Hematopoietic multipotent progenitor cell treated with erythropoietin and hydrocortisone succinate and interleukin-3 and kit ligand, for 17 days (in vitro differentiated cells): ENCODE data around the gene SORCS2.

Source experiments
- DNase-seq: peaks from one replicate; pipeline ENCODE4 v3.0.0-alpha.2; 2015; ENCODE audit warnings: low spot score

Gene SORCS2

GRCh38 chr4:7668826-7669225, 476.5 kb downstream of the SORCS2 start:
- DNase-seq: no peak

DNA sequence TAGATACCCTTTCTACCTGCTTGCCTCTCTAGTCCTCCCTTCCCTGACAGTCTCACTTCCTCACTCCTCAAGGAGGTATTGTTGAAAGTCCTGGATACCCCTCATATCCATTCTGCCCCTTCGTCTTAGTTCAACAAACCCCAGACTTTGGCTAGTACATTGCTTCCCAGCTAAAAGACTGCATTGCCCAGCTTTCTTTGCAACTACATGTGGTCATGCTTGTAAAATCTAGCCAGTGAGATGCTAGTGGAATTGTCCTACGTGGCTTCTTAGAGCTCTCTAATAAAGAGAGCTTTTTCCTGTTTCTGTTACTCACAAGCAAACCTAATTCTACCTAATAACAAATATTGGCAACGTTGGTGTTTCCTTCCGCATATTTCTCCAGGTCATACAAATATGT, 480.3 kb downstream of the SORCS2 start:
- no peak for DNase-seq

DNA sequence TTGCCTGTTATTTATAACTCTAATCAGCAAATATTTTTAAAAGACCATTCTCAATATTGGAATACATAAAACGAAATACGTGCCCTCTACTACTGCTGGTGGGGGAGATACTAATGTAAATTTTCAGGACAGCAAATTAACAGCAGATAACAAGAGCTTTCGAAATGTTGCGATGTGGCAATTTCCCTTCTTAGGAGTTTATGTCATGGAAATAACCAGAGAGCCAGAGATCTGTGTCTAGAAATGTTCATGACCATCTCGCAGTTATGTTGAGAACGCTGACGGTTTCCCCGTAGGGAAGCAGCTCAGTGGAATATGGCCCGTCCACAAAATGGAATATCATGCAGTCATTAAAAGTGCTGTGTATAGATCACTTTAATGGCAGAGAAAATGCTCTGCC, 480.8 kb downstream of the SORCS2 start:
- DNase-seq: no peak

- no peak for DNase-seq
These were observed 482.4 kb downstream of the SORCS2 start for GRCh38 chr4:7674706-7675105.

DNA sequence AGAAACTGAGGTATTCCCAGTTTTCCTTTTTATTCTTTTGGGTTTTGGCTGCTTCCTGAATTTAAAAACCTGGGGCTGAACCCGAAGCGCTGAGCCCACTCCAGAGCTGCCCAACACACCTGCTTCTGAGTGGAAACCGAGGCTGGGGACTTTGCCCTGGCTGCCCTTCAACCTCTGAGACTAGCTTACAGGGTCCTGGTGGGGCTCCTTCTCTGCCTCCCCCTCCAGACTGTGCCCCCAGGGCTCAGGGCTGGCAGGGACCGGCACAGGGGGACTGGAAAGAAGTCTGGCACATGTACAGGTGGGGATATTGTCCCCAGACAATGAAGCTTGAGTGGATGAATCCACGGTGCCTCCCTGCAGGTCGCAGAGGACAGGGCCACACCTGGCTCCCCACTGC, 482.8 kb downstream of the SORCS2 start:
- DNase-seq: no peak

GRCh38 chr4:7675612-7676320, 483.4 kb downstream of the SORCS2 start:
- DNase-seq: no peak

- DNase-seq: no peak
These were observed 484.1 kb downstream of the SORCS2 start for GRCh38 chr4:7676398-7676922.

GRCh38 chr4:7677086-7677485, 484.7 kb downstream of the SORCS2 start:
- DNase-seq: no peak

DNA sequence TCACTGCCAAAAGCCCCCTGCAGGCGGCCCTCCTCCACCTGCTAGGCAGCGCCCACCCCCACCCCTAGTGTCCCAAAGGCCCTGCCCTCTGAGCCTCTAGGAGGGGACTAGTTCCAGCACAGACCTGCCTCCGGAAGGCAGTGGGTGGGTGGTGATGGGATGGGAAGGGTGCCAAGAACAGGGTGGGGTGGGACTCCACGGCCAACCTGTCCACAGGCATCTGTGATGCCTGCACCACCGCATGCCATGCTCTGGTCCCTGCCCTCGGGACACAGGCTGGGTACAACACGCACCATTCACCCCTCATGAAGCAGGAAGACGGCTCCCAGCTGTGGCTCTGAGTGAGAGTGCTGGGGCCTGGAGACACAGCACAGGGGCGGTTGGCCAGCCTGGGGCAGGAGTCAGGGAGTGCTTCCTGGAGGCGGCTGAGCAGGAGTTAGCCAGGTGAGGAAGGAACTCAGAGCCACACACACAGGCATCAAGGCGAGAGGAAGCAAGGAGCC, 485.5 kb downstream of the SORCS2 start:
- DNase-seq: no peak

GRCh38 chr4:7678318-7678852, 486.0 kb downstream of the SORCS2 start:
- DNase-seq: no peak

GRCh38 chr4:7679406-7680040, 487.2 kb downstream of the SORCS2 start:
- no peak for DNase-seq

DNA sequence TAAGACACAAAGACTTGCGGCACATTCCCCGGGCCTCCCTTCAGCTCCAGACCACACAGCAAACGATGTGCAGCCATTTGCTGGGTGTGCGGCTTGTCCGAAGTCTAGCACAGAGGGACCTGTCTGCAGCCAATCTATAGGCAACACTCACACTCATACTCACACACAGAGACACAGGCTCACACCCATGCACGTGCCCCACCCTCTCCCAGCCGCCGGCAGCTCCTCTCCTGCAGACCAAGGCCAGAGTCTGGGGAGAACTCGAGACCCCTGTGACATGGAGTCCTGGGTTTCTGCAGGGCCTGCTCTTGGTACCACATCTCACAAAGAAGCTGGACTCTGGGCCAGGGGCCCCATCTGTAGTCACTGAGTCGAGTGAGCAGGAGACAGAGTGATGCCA, 487.8 kb downstream of the SORCS2 start:
- no peak for DNase-seq

DNA sequence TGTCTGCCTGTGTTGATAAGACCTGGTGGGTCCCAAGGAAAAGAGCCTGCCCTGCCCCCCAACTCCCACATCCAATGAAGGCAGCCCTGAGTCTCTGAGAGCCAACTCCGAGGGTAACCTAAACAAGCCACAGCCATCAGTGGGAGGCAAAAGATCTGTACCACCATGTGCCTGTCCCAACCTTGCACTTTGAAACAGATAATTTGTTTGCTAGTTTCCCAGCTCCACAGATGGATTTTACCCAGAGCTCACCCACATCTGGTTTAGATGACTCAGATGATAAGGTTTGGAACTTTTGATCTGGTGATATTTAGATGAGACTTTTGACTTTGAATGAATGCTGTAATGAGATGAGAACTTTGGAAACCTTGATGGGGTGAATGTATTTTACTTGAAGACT, 488.4 kb downstream of the SORCS2 start:
- no peak for DNase-seq

GRCh38 chr4:7683126-7683703, 490.9 kb downstream of the SORCS2 start:
- DNase-seq: no peak

DNA sequence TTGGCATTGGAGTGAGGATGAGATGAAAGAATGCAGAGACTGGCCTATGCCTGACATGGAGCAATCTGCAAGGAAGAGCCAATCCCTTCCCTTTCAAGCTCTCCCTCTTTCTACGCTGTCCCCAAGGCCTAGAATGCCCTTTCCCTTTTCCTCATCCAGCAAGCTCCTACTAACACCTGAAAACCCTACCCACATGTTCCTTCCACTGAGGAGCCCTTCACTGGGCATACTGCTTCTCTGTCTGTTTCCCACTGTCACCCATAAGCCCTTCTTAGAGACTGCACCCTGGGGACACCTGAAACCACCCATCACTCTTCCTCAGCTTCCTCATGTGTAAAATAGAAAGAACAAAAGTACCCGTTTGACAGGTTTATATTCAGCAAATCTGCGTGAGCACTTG, 492.0 kb downstream of the SORCS2 start:
- DNase-seq: no peak

DNA sequence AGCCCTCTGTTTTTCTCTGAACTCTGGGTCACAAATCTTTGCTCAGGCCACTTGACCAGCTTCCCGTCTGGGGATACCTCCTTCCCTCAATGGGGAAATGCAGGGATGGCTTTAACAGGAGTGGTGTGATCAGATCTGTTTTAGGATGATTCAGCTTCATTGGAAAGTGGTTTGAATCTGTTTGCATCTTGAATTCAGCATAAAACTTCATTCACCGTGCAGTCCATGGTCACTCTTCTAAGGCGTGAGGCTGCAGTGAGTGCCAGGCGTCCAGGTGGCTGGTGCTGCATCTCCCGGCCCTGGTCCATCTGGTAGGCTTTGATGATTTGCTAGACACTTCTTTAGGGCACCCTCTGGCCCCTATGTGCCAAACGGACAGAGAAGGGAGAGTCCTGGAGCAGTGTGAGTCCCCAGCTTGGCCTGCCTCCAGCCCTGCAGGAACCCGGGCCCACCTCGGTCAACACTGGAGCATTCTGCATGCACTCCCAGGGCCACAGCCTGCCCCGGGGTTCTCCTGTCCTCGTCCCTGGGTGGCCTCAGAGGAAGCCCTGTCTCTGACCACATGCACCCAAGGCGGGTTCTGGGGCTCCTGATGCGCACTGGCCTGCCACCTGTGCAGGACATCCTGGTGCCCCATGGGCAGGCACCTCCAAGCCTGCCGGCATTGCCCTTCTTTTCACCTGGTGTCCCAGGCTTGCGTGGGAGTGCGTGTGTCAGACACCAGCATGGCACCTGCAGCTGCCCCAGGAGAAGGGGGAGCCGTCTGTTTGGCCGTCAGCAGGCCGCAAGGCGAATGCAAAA, 493.9 kb downstream of the SORCS2 start:
- DNase-seq: no peak

- no peak for DNase-seq
These were observed 494.7 kb downstream of the SORCS2 start for GRCh38 chr4:7687006-7687405.

DNA sequence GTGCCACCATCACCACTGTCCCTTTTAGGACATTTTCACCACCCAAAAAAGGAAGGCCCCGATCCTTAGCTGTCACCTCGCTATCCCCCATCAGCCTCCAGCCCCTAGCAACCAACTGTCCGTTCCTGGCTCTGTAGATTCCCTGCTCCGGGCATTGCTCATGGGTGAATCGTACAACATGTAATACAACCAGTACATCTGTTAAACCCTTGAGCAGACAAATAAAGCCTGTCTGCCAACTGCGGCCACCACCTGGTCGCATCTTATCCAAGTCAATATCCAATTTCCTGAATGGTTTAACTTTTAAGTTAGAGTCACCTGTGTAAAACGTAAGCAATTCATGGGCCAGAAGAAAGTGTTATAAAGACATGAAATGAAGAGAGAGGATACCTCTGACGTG, 495.5 kb downstream of the SORCS2 start:
- no peak for DNase-seq

DNA sequence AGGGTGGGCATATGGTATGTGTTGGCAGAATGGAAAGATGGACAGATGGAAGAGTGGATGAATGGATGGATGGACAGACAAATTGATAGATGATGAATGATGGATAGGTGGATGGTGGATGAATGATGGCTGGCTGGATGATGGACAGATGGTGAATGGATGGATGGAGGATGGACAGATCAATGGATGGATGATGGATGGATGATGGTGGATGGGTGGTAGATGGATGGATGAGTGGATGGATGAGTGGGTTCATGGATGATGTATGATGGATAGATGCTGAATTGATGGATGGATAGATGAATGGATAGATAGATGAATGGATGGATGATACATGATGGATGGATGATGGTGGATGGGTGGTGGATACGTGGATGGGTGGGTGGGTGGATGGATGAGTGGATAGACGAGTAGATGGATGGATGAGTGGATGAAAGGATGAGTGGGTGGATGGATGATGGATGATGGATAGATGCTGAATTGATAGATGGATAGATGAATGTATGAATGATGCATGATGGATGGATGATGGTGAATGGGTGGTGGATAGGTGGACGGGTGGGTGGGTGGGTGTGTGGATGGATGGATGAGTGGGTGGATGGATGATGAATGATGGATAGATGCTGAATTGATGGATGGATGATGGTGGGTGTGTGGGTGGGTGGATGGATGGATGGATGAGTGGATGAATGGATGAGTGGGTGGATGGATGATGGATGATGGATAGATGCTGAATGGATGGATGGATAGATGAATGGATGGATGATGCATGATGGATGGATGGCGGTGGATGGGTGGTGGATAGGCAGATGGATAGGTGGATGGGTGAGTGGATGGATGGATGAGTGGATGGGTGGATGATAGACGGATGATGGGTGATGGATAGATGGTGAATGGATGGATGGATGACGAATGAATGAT, 497.7 kb downstream of the SORCS2 start:
- DNase-seq: no peak

GRCh38 chr4:7691061-7691460, 498.7 kb downstream of the SORCS2 start:
- DNase-seq: no peak

GRCh38 chr4:7691982-7692381, 499.6 kb downstream of the SORCS2 start:
- no peak for DNase-seq
